Measurements from ENCODE around the gene RBKS. TPM values are rescaled to one million over a fixed set of nuclear protein-coding genes. Genes with fewer than 3 reads are reported as not detected.

Gene RBKS
- total RNA-seq, 1 experiment from 2014 or later, result 0.54 TPM

DNA sequence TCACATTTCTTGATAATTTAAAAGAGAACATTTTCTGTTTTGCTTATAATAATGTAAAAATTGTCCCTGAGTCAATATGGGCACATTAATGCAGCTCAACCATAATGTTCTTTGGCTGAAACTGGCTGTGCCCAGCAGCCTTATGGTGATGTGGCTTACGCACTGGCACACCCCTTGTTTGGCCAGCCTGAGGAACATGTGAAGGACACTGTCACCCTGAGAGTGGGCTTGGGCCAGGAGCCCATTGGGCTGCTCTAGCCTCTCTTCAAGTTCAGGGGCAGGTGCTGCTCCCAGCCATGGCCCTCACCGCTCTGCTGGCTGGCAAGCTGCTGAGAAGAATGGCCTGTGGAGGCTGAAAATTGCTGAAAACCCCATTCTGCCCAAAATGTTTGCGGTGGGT is 81.2 kb downstream of the RBKS start:
- H3K9me3 ChIP-seq (ENCODE audit: low read depth, low read length, poor library complexity, severe bottlenecking), result no peaks in the 10 kb centered on the region

GRCh38 chr2:27808418-27808817 is 81.8 kb downstream of the RBKS start:
- POLR2A ChIA-PET (ENCODE audit: low non-redundant PET), result no interaction called here
- Histone ChIP-seq H3K4me1 (ENCODE audit: insufficient read depth, low read length, poor library complexity, severe bottlenecking) (no peaks in the 10 kb centered on the region), H3K27me3 (replicated peaks; ENCODE audit: insufficient read depth, low read depth, low read length, poor library complexity) (no peaks in the 10 kb centered on the region), H3K27ac (ENCODE audit: low read depth, low read length, poor library complexity, severe bottlenecking) (no peak overlapping the region), H3K36me3 (ENCODE audit: insufficient read depth, low read length, poor library complexity, severe bottlenecking) (no peaks in the 10 kb centered on the region), H3K9me3 (ENCODE audit: low read depth, low read length, poor library complexity, severe bottlenecking) (no peaks in the 10 kb centered on the region), H3K4me3 (ENCODE audit: low read depth, low read length, poor library complexity, severe bottlenecking) (no peak overlapping the region)
- TF ChIP-seq, protein P1, sequence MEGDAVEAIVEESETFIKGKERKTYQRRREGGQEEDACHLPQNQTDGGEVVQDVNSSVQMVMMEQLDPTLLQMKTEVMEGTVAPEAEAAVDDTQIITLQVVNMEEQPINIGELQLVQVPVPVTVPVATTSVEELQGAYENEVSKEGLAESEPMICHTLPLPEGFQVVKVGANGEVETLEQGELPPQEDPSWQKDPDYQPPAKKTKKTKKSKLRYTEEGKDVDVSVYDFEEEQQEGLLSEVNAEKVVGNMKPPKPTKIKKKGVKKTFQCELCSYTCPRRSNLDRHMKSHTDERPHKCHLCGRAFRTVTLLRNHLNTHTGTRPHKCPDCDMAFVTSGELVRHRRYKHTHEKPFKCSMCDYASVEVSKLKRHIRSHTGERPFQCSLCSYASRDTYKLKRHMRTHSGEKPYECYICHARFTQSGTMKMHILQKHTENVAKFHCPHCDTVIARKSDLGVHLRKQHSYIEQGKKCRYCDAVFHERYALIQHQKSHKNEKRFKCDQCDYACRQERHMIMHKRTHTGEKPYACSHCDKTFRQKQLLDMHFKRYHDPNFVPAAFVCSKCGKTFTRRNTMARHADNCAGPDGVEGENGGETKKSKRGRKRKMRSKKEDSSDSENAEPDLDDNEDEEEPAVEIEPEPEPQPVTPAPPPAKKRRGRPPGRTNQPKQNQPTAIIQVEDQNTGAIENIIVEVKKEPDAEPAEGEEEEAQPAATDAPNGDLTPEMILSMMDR (conservative IDR thresholded peaks at IDR 0.05; ENCODE audit: low read depth, low read length), result no peak
- no peak for TF ChIP-seq EZH2 (IDR thresholded peaks at IDR 0.05; ENCODE audit: borderline replicate concordance, low read depth, low read length, poor library complexity, severe bottlenecking)
- no peak for DNase-seq (ENCODE audit: low spot score)
- CTCF ChIA-PET, result no interaction called here
- intact Hi-C loops (cut with micrococcal nuclease; ENCODE audit: unreplicated experiment), result no loop called here
- no TSS peak for BruUV-seq (replicated peaks)

More for the DNA sequence above, 81.2 kb downstream of the RBKS start:
- Histone ChIP-seq H3K4me3 (ENCODE audit: low read depth, low read length, poor library complexity, severe bottlenecking) (no peak overlapping the region), H3K27me3 (replicated peaks; ENCODE audit: insufficient read depth, low read depth, low read length, poor library complexity) (no peaks in the 10 kb centered on the region), H3K4me1 (ENCODE audit: insufficient read depth, low read length, poor library complexity, severe bottlenecking) (no peaks in the 10 kb centered on the region), H3K36me3 (ENCODE audit: insufficient read depth, low read length, poor library complexity, severe bottlenecking) (no peaks in the 10 kb centered on the region), H3K27ac (ENCODE audit: low read depth, low read length, poor library complexity, severe bottlenecking) (no peak overlapping the region)
- ChIA-PET CTCF (no interaction called here), POLR2A (ENCODE audit: low non-redundant PET) (no interaction called here)
- no TSS peak for BruUV-seq (replicated peaks)
- no peak for DNase-seq (ENCODE audit: low spot score)
- intact Hi-C loops (cut with micrococcal nuclease; ENCODE audit: unreplicated experiment), result no loop called here
- TF ChIP-seq EZH2 (IDR thresholded peaks at IDR 0.05; ENCODE audit: borderline replicate concordance, low read depth, low read length, poor library complexity, severe bottlenecking), result no peak
- TF ChIP-seq, protein P1 (conservative IDR thresholded peaks at IDR 0.05; ENCODE audit: low read depth, low read length), result no peak

DNA sequence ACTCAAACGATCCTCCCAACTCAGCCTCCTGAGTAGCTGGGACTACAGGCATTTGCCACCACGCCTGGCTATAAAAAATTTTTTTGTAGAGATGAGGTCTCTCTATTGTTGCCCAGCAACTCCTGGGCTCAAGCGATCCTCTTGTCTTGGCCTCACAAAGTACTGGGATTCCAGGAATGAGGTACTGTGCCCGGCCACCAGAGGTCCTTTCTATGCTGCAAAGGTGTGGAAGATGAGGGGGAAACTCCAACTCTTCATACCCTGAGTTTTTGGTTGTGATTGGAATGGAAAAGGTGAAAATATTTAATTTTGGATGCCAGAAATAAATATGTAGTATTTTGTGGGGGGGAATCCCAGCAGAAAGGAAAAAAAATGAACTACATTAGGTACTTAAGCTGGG is 82.7 kb downstream of the RBKS start:
- no TSS peak for BruUV-seq (replicated peaks)
- no peaks in the 10 kb centered on the region for H3K36me3 ChIP-seq (ENCODE audit: insufficient read depth, low read length, poor library complexity, severe bottlenecking)
- no peaks in the 10 kb centered on the region for H3K9me3 ChIP-seq (ENCODE audit: low read depth, low read length, poor library complexity, severe bottlenecking)
- H3K27ac ChIP-seq (ENCODE audit: low read depth, low read length, poor library complexity, severe bottlenecking), result no peak overlapping the region
- ChIA-PET CTCF (no interaction called here), POLR2A (ENCODE audit: low non-redundant PET) (no interaction called here)
- H3K4me1 ChIP-seq (ENCODE audit: insufficient read depth, low read length, poor library complexity, severe bottlenecking), result no peaks in the 10 kb centered on the region
- TF ChIP-seq, protein P1 (conservative IDR thresholded peaks at IDR 0.05; ENCODE audit: low read depth, low read length), result peak; percentile 65
- no peak for TF ChIP-seq EZH2 (IDR thresholded peaks at IDR 0.05; ENCODE audit: borderline replicate concordance, low read depth, low read length, poor library complexity, severe bottlenecking)
- peak; percentile 34 for DNase-seq (ENCODE audit: low spot score)
- no peaks in the 10 kb centered on the region for H3K27me3 ChIP-seq (replicated peaks; ENCODE audit: insufficient read depth, low read depth, low read length, poor library complexity)
- intact Hi-C loops (cut with micrococcal nuclease; ENCODE audit: unreplicated experiment), result no loop called here
- H3K4me3 ChIP-seq (ENCODE audit: low read depth, low read length, poor library complexity, severe bottlenecking), result no peak overlapping the region

Data from A673 (cell line).